ENCODE data around the gene YWHAE.
"Not testable (repeated sequence)": the region's sequence is repeated elsewhere in the genome, so short reads cannot be mapped to it uniquely, and the experiment has no call there.

Gene YWHAE

DNA sequence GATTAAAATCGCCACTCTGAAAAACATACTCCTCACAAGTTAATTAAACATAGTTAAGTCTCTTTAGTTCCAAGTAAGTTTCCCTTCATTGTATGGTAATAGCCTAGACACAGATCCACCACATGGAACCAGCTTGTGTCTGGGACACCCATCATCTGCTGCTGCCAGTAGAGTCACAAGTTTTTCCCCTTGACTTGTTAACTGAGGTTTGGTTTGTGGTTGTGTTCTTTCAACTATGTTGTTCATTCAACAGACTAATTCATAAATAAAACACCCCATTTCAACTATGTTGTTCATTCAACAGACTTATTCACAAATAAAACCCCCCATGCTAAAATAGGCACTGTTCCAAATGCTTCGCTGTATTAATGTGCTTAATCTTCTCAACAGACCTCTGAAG lies 24.4 kb downstream of the YWHAE start:
- intact Hi-C loops (cut with DNase I): no loop called here
- DNase-seq: no peak

- peak in 1 of 10 donors; percentile 15 for DNase-seq
- intact Hi-C loops (cut with DNase I): no loop called here
Measured at GRCh38 chr17:1374431-1375177, 25.4 kb downstream of the YWHAE start.

- intact Hi-C loops (cut with DNase I): no loop called here
- peak in 1 of 10 donors; percentile 13 for DNase-seq
Measured at GRCh38 chr17:1373707-1374237, 26.2 kb downstream of the YWHAE start.

- DNase-seq: peak in 1 of 10 donors; percentile 22
- intact Hi-C loops (cut with DNase I): no loop called here
Measured at GRCh38 chr17:1372618-1373017, 27.4 kb downstream of the YWHAE start.

GRCh38 chr17:1371893-1372590 lies 28.0 kb downstream of the YWHAE start:
- peak in 1 of 10 donors; percentile 81 for DNase-seq
- intact Hi-C loops (cut with DNase I): no loop called here

DNA sequence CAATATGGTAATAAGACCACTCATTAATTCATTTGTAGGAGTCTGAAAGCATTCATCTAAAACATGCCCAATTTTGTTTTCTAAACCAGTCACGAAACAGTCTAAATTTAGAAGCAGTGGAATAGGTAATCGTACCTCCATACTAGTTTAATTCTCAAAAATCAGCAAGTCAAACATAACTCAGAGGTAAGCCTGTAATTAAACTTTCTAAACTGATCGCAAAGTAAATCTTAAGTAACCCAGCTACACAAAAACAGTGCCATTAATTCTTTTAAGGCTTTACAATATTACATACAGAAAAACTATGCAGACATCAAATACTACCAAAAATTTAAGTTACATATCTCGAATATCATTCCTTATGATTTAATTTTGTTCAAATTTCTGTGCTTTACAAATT lies 31.4 kb downstream of the YWHAE start:
- intact Hi-C loops (cut with DNase I): loop anchor here (5.0 kb wide), 1 partner anchor 194 kb away; the partner anchor contains the start of gene PITPNA
- no peak for DNase-seq

GRCh38 chr17:1367351-1367745 lies 32.7 kb downstream of the YWHAE start:
- DNase-seq: no peak
- intact Hi-C loops (cut with DNase I): loop anchor here (5.0 kb wide), 1 partner anchor 195 kb away; the partner anchor contains the start of gene PITPNA

GRCh38 chr17:1366234-1366633 lies 33.8 kb downstream of the YWHAE start:
- intact Hi-C loops (cut with DNase I): loop anchor here (5.0 kb wide), 1 partner anchor 196 kb away; the partner anchor contains the start of gene PITPNA
- no peak for DNase-seq

DNA sequence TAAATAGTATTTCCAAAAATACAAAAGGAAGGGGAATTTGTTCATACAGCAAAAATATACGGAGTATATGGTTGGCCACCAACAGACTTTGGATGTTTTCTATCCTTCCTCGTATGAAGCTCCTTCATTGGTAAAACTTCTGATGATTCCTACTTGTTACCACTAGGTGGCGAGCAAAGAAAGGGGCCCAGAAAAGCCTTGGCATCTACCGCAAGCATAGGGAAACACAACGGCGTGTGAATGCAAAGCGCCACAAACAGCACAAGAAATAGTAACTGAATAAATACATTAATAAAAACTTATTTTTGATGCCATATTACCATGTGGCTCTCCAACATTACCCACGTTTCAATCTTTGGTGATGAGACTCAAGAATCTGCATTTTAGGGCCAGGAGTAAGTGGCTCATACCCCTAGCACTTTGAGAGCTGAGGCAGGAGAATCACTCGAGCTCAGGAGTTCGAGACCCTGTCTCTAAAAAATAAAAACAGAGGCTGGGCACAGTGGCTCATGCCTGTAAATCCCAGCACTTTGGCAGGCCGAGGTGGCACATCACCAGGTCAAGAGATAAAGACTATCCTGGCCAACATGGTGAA lies 34.5 kb downstream of the YWHAE start:
- DNase-seq: peak in 6 of 10 donors; percentile 40 to 92 (median 49)
- intact Hi-C loops (cut with DNase I): loop anchor here (1.0 to 5.0 kb wide), 3 partner anchors 91 to 197 kb away; partner anchors contain the start of genes CRK, INPP5K and PITPNA

GRCh38 chr17:1362964-1363363 lies 37.1 kb downstream of the YWHAE start:
- no peak for DNase-seq

GRCh38 chr17:1362065-1362848 lies 37.8 kb downstream of the YWHAE start:
- peak in 1 of 10 donors; percentile 21 for DNase-seq
- intact Hi-C loops (cut with DNase I): loop anchor here (5.0 kb wide), 1 partner anchor 35 kb away; no protein-coding TSS in a partner anchor

More at GRCh38 chr17:1362964-1363363, 37.1 kb downstream of the YWHAE start:
- intact Hi-C loops (cut with DNase I): loop anchor here (5.0 kb wide), 1 partner anchor 34 kb away; no protein-coding TSS in a partner anchor

GRCh38 chr17:1360975-1361374 lies 39.0 kb downstream of the YWHAE start:
- no peak for DNase-seq
- intact Hi-C loops (cut with DNase I): loop anchor here (5.0 kb wide), 1 partner anchor 36 kb away; no protein-coding TSS in a partner anchor

DNA sequence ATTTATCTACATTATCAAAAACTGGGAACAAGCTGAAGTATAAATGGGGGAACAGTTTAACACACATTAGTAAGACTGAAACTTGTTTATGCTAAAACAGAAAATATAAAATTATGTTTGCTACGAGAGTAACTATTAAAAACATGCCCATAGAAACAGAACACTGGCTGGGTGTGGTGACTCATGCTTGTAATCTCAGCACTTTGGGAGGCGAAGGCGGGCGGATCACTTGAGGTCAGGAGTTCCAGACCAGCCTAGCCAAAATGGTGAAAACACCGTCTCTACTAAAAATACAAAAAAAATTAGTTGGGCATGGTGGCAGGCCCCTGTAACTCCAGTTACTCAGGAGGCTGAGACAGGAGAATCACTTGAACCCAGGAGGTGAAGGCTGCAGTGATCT lies 39.7 kb downstream of the YWHAE start:
- DNase-seq: not testable (repeated sequence)
- intact Hi-C loops (cut with DNase I): loop anchor here (5.0 kb wide), 1 partner anchor 37 kb away; no protein-coding TSS in a partner anchor

DNA sequence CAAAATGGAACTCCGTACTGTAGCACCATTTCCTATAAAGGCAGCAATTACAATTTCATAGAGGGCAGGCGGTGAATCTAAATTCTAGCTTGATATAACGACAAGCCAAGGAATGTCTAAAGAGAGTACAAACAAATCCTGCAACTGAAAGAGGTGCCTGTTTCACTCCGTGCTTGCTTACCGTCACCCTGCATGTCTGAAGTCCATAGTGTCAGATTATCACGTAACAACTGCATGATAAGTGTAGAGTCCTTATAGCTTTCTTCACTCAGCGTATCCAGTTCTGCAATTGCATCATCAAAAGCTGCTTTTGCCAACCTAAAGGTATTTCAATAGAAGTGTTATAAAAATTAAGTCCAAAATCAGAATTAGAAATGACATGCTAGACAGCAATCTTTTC lies 46.0 kb downstream of the YWHAE start:
- DNase-seq: no peak
- intact Hi-C loops (cut with DNase I): no loop called here

- DNase-seq; intact Hi-C loops (cut with DNase I): not testable (repeated sequence)
Measured at GRCh38 chr17:1352530-1352929, 47.5 kb downstream of the YWHAE start.

DNA sequence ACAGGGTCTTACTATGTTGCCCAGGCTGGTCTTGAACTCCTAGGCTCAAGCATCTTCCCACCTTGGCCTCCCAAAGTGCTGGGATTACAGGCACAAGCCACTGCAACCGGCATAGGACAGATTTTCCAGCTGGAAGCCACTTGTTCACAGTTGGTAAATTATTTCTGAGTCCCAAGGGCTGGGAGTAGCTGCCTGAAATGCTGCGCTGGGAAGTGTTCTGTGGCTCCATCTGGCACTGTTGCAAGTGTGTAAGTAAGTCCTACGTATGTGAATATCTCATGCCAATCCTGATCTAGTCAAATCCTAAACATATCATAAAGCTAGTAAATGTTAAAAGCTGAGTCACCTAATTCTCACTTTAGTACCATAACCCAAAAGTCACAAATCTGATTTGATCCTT lies 48.1 kb downstream of the YWHAE start:
- intact Hi-C loops (cut with DNase I): no loop called here
- DNase-seq: peak in 4 of 10 donors; percentile 24 to 89 (median 40)

DNA sequence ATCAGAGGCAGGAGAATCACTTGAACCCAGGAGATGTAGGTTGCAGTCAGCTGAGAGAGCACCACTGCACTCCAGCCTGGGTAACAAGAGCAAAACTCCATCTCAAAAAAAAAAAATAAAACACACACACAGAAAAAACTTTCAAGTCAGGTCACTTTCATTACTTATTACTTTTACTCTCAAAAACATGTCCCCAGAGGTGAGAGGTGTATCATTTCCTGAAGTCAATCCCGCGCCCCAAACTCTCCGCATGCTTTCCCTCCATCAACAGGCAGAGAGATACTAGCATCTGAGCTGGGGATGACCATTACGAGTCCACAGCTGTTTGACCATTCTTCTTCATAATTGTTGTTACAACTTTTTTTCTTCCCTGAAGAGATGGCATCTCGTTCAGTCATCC lies 48.7 kb downstream of the YWHAE start:
- DNase-seq: no peak
- intact Hi-C loops (cut with DNase I): no loop called here

DNA sequence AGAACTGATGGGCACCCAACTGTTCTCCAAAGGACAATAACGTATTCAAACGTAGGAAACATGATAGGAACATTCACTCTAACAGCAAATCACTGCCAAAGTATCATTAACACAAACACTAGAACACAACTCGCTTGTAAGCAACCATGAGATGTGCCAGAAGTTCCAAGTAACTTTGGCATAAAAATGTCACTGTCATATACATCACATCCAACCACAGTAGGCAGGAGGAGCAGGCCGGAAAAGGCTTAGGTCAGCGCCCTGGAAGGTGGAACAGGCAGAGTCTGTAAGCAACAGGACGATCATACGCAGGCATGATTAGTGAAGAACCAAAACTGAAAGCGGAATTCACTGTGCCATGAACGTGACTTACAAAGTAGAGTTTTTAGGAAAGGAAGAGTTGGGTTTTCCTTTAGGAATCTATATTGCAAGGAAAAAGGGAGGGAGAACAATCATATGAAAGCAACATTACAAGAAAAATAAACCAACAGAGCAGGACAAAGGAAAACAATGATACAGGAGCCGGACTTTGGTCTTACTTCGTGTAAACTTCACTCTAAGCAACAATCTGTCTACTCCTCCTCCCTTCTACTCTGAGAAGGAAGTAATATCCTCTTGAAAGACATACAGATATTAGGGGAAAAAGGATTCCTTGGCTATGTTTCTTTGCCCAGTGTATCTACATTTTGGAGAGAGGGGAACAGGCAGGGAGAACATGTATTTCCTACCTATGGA lies 52.3 kb downstream of the YWHAE start:
- intact Hi-C loops (cut with DNase I): no loop called here
- no peak for DNase-seq

DNA sequence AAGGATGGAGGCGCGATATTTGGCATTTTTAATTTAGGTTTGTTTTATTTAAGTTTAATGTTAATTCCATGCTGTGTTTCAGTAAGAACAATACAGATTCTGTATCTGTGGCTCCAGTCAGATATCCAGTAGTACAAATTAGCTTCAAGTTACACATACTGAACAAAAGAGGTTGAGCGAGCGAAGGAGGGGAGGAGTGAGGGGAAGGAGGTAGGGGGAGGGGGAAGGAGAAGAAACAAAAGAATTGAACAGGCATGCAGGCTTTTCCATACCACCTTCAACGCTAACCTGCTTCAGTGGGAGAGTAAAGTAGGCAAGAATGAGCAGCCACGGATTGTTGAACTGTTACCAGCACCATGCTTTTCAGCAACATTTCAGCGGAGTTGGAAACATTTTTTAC lies 55.5 kb downstream of the YWHAE start:
- no peak for DNase-seq
- intact Hi-C loops (cut with DNase I): no loop called here

Data from posterior cingulate gyrus (tissue), 11 donors.